ENCODE results near the gene P3H4.

The P3H4 gene

GRCh38 chr17:41769346-41769862 lies 42.3 kb downstream of the P3H4 start:
- no peak for DNase-seq

GRCh38 chr17:41768682-41769288 lies 43.0 kb downstream of the P3H4 start:
- no peak for DNase-seq

- no peak for DNase-seq
These were observed 44.3 kb downstream of the P3H4 start for GRCh38 chr17:41767324-41768042.

- no peak for DNase-seq
These were observed 45.6 kb downstream of the P3H4 start for GRCh38 chr17:41766135-41766534.

- DNase-seq = no peak
These were observed 48.4 kb downstream of the P3H4 start for GRCh38 chr17:41763327-41763726.

- no peak for DNase-seq
These were observed 48.9 kb downstream of the P3H4 start for GRCh38 chr17:41762841-41763240.

GRCh38 chr17:41762391-41762790 lies 49.4 kb downstream of the P3H4 start:
- DNase-seq = no peak

GRCh38 chr17:41760878-41761277 lies 50.9 kb downstream of the P3H4 start:
- no peak for DNase-seq

- DNase-seq = no peak
These were observed 53.1 kb downstream of the P3H4 start for GRCh38 chr17:41758601-41759000.

GRCh38 chr17:41754066-41754465 lies 57.7 kb downstream of the P3H4 start:
- DNase-seq = no peak
